Natural killer cell (primary cell): ENCODE results near the gene NRXN3. TPM values are rescaled to one million over a fixed set of nuclear protein-coding genes. Genes with fewer than 3 reads are reported as not detected.

Source experiments
- ATAC-seq, 3 donors: fragments of 150-1000 bp in 2 of 3; fragments of 200-7000 bp in 1 of 3; cut with Tn5 transposase; 1 replicate in 1 of 3; 2 replicates in 2 of 3; pipeline ENCODE4 v1.10.0; 2021; ENCODE audit warnings: mild to moderate bottlenecking in 2 of 3, moderate library complexity in 2 of 3
- DNase-seq, 2 donors: peaks; one replicate each; pipeline versions ENCODE4 v3.0.0 to v3.0.0-alpha.2; 2013 to 2021; ENCODE audit warnings: mixed read lengths in 1 of 2
- H3K27ac ChIP-seq: one replicate; pipeline ENCODE4 v1.5.1; 2013; ENCODE audit warnings: mild to moderate bottlenecking, low read length
- H3K27me3 ChIP-seq: one replicate; pipeline ENCODE4 v1.6.1; 2013; ENCODE audit warnings: low read length; ENCODE audit not compliant: control insufficient read depth, insufficient read depth
- H3K36me3 ChIP-seq: one replicate; pipeline ENCODE4 v1.6.1; 2013; ENCODE audit warnings: low read length; ENCODE audit not compliant: control insufficient read depth, insufficient read depth
- H3K4me1 ChIP-seq: one replicate; pipeline ENCODE4 v1.6.1; 2013; ENCODE audit warnings: low read length; ENCODE audit not compliant: control insufficient read depth, insufficient read depth
- H3K4me3 ChIP-seq: one replicate; pipeline ENCODE4 v1.5.1; 2013; ENCODE audit warnings: low read length
- H3K9me3 ChIP-seq: one replicate; pipeline ENCODE4 v1.6.1; 2013; ENCODE audit warnings: low read length; ENCODE audit not compliant: control insufficient read depth, insufficient read depth
- H3K27ac Mint-ChIP-seq, 2 donors: one replicate each; pipeline ENCODE4 v1.8.0; 2022; ENCODE audit warnings: mild to moderate bottlenecking in 2 of 2, mixed read lengths in 2 of 2, moderate library complexity in 1 of 2
- H3K27me3 Mint-ChIP-seq, 2 donors: one replicate each; pipeline ENCODE4 v1.8.0; 2022; ENCODE audit warnings: low read depth in 2 of 2, mixed read lengths in 2 of 2
- H3K36me3 Mint-ChIP-seq: one replicate; pipeline ENCODE4 v1.8.0; 2022; ENCODE audit warnings: mixed read lengths
- H3K4me1 Mint-ChIP-seq, 2 donors: one replicate each; pipeline ENCODE4 v1.8.0; 2022; ENCODE audit warnings: mixed read lengths in 2 of 2
- H3K4me3 Mint-ChIP-seq: one replicate; pipeline ENCODE4 v1.8.0; 2022; ENCODE audit warnings: mild to moderate bottlenecking, moderate library complexity, mixed read lengths
- H3K9me3 Mint-ChIP-seq, 2 donors: one replicate each; pipeline ENCODE4 v1.8.0; 2022; ENCODE audit warnings: mixed read lengths in 2 of 2
- CTCF ChIP-seq: fragments of 200-600 bp; IDR thresholded peaks from one replicate; pipeline ENCODE4 v1.8.0; 2022; ENCODE audit warnings: antibody characterized with exemption
- WGBS: methylation state at CpG from one replicate; pipeline ENCODE4 v1.1.7; 2013; ENCODE audit warnings: missing lambda C conversion rate; ENCODE audit not compliant: insufficient coverage; 5-methylcytosine and 5-hydroxymethylcytosine counted together
- intact Hi-C: fragments of 100-400 bp; cut with micrococcal nuclease; formaldehyde crosslinking; loops from one replicate; pipeline ENCODE4 v1.14.2; 2022
- total RNA-seq, 4 donors: library from RNA; stranded (reverse); fragments of 120-200 nt in 1 of 4; gene quantifications; one replicate each; pipeline versions ENCODE4 v1.2.3 to v1.2.4, GENCODE V29; 2013 to 2022

NRXN3 gene
- total RNA-seq, 3 donors from 2014 or later (not counting 1 experiment from before 2014, with no cell fraction given): not detected

DNA sequence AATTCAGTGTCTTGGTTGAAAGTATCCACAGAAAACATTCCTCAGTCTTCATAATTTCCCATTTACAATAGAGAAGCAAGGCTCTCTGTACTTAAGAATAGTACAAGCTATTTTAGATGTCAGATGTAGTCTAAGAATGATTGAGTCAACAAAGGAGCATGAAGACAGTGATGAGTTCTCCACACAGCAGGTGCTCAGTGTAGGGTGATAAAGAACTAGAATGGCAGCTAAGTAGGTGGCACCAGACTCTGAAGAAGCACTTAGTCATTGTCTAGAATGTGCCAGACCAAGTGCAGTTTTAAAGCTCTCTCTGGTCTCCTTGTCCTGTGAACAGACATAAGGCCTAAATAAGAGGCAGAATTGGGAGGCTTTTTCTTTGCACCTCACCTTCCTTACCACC lies 504.6 kb downstream of the NRXN3 start:
- TF ChIP-seq CTCF: no peak
- no peak for ATAC-seq
- H3K4me3 Mint-ChIP-seq: no peak overlapping the region

DNA sequence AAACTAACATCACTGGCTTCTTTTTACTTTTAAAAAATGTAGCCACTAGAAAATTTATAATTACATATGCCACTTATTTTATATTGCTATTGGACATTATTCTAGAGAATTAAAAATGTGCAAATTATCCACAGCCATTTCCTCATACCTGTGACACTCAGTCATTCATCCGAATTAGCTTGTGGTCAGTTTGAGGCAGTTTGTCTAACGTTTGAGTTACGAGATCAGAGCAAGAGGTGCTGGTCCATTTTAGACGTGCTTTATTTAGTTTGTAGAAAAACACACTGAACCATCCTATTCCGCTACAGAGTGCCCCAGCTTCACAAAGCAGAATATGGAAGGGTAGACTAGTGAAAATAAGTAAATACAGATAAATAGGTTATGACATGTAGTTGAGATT lies 513.0 kb downstream of the NRXN3 start:
- H3K4me1 ChIP-seq: no peaks in the 10 kb centered on the region
- no peak overlapping the region for H3K4me3 ChIP-seq
- H3K36me3 ChIP-seq: no peaks in the 10 kb centered on the region
- no peak for TF ChIP-seq CTCF
- no peak for DNase-seq
- Mint-ChIP-seq H3K36me3 (no peaks in the 10 kb centered on the region), H3K4me1 (no peaks in the 10 kb centered on the region), H3K4me3 (no peak overlapping the region), H3K27ac (no peak overlapping the region), H3K27me3 (no peaks in the 10 kb centered on the region), H3K9me3 (peaks cover 2 to 5% of the 10 kb centered on the region in 2 donors)
- H3K27me3 ChIP-seq: no peaks in the 10 kb centered on the region
- no peak for ATAC-seq
- H3K9me3 ChIP-seq: no peaks in the 10 kb centered on the region
- intact Hi-C loops: no loop called here
- H3K27ac ChIP-seq: no peak overlapping the region
- 94% methylated on average over 5 of the region's 5 CpGs for WGBS

More for the DNA sequence above, 504.6 kb downstream of the NRXN3 start:
- Mint-ChIP-seq H3K27me3 (peaks cover 0 to 3% of the 10 kb centered on the region in 2 donors), H3K9me3 (peaks cover 2 to 11% of the 10 kb centered on the region in 2 donors), H3K27ac (no peak overlapping the region), H3K36me3 (no peaks in the 10 kb centered on the region), H3K4me1 (no peaks in the 10 kb centered on the region)
- no peaks in the 10 kb centered on the region for H3K4me1 ChIP-seq
- no peak overlapping the region for H3K4me3 ChIP-seq
- no peak overlapping the region for H3K27ac ChIP-seq
- H3K36me3 ChIP-seq: no peaks in the 10 kb centered on the region
- intact Hi-C loops: no loop called here
- DNase-seq: no peak
- H3K9me3 ChIP-seq: no peaks in the 10 kb centered on the region
- H3K27me3 ChIP-seq: no peaks in the 10 kb centered on the region

DNA sequence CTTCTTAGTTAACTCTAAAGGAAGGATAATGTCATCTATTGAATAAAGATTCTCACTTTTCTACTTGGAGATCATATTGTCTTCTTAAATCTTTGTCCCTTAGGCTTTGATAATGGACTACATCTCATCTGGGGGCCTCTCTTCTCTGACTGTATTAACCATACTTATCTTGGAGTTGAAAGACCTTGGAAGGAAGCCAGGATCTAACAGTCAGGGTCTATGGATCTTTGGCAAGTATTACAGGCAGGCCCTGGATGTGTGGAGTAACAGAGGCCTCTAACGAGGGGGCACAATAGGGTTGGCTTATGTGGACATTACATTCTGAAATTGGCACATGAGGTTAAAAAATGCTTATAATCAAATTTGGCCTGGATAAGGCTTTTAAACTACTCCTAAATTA lies 513.8 kb downstream of the NRXN3 start:
- Histone ChIP-seq H3K9me3 (no peaks in the 10 kb centered on the region), H3K27me3 (no peaks in the 10 kb centered on the region), H3K36me3 (no peaks in the 10 kb centered on the region), H3K27ac (no peak overlapping the region), H3K4me1 (no peaks in the 10 kb centered on the region), H3K4me3 (no peak overlapping the region)
- H3K27me3 Mint-ChIP-seq: no peaks in the 10 kb centered on the region
- no peak overlapping the region for H3K4me3 Mint-ChIP-seq
- DNase-seq (no peak), ATAC-seq (no peak)
- TF ChIP-seq CTCF: no peak
- WGBS: 79% methylated on average over 1 of the region's 1 CpG
- peaks cover 2 to 5% of the 10 kb centered on the region in 2 donors for H3K9me3 Mint-ChIP-seq
- H3K36me3 Mint-ChIP-seq: no peaks in the 10 kb centered on the region
- intact Hi-C loops: no loop called here
- H3K27ac Mint-ChIP-seq: no peak overlapping the region
- H3K4me1 Mint-ChIP-seq: no peaks in the 10 kb centered on the region

- Histone ChIP-seq H3K36me3 (no peaks in the 10 kb centered on the region), H3K4me1 (no peaks in the 10 kb centered on the region), H3K9me3 (no peaks in the 10 kb centered on the region), H3K27ac (no peak overlapping the region), H3K4me3 (no peak overlapping the region), H3K27me3 (no peaks in the 10 kb centered on the region)
- no peak for TF ChIP-seq CTCF
- WGBS: 92% methylated on average over 1 of the region's 1 CpG
- Mint-ChIP-seq H3K4me1 (no peaks in the 10 kb centered on the region), H3K9me3 (peaks cover 3 to 7% of the 10 kb centered on the region in 2 donors), H3K4me3 (no peak overlapping the region), H3K36me3 (no peaks in the 10 kb centered on the region), H3K27me3 (no peaks in the 10 kb centered on the region), H3K27ac (no peak overlapping the region)
- DNase-seq (no peak), ATAC-seq (no peak)
- intact Hi-C loops: no loop called here
These were observed 518.3 kb downstream of the NRXN3 start for GRCh38 chr14:78688503-78688902.
